ENCODE results near the gene SLC12A2.

Gene SLC12A2

GRCh38 chr5:128109766-128110165, 26.2 kb downstream of the SLC12A2 start:
- no peak for TF ChIP-seq POLR2A (IDR thresholded peaks at IDR 0.05; ENCODE audit: low read depth, low read length)
- FAIRE-seq (no peak), DNase-seq (ENCODE audit: insufficient read length, low spot score) (no peak)

DNA sequence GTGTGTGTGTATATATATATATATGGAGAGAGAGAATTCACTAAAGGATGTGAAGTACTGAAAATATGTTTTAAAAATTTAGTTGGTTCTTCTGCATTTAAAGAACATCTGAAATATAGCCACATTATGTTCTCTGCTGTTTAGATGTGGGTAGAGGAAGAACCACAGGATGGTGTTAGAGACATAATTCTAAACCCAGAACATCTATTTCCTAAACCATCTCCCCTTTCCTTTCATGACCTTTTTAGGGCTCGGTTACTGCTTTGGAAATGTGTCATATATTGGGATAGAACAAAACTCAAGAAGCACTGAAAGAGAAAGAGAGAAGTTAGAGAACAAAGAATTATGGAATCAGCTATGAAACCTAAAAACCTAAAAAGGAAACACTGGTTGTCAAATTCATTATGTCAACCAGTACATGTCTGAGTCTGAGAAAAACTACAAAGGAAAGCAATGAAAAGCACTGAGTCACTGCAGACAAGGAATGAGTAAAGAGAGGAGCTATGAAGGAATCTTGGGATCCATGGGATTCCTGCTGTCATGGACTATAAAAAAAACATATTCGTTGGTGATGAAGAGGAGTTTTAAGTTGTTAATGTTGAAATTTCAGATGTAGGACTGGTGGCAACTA, 28.4 kb downstream of the SLC12A2 start:
- peak; percentile 26 for DNase-seq (ENCODE audit: insufficient read length, low spot score)
- FAIRE-seq: peak; percentile 93
- no peak for TF ChIP-seq POLR2A (IDR thresholded peaks at IDR 0.05; ENCODE audit: low read depth, low read length)

GRCh38 chr5:128116445-128116844, 32.9 kb downstream of the SLC12A2 start:
- no peak for DNase-seq (ENCODE audit: insufficient read length, low spot score)
- TF ChIP-seq POLR2A (IDR thresholded peaks at IDR 0.05; ENCODE audit: low read depth, low read length): no peak
- no peak for FAIRE-seq

- TF ChIP-seq POLR2A (IDR thresholded peaks at IDR 0.05; ENCODE audit: low read depth, low read length): no peak
- DNase-seq (ENCODE audit: insufficient read length, low spot score) (no peak), FAIRE-seq (no peak)
Measured at GRCh38 chr5:128118214-128118613, 34.6 kb downstream of the SLC12A2 start.

DNA sequence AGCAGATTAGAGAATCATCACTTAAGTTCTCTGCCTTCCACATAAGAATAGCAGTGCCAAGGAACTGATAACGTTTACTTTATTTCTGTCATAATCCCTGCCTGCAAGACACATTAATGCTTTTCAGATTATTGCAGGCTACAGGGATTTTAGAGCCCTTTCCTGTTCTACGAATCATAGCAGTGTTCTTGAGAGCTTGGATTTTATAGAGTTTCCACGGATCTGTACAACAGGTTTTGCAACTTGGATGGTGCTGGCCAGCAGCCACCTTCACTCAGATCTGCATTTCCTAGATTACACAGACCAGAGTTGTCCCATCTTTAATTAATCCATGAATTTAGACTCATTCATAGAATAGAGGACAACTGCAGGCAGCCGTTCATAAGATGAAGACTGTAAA, 38.1 kb downstream of the SLC12A2 start:
- FAIRE-seq (no peak), DNase-seq (ENCODE audit: insufficient read length, low spot score) (no peak)
- no peak for TF ChIP-seq POLR2A (IDR thresholded peaks at IDR 0.05; ENCODE audit: low read depth, low read length)

GRCh38 chr5:128123936-128124335, 40.4 kb downstream of the SLC12A2 start:
- TF ChIP-seq POLR2A (IDR thresholded peaks at IDR 0.05; ENCODE audit: low read depth, low read length): no peak
- FAIRE-seq (no peak), DNase-seq (ENCODE audit: insufficient read length, low spot score) (no peak)

DNA sequence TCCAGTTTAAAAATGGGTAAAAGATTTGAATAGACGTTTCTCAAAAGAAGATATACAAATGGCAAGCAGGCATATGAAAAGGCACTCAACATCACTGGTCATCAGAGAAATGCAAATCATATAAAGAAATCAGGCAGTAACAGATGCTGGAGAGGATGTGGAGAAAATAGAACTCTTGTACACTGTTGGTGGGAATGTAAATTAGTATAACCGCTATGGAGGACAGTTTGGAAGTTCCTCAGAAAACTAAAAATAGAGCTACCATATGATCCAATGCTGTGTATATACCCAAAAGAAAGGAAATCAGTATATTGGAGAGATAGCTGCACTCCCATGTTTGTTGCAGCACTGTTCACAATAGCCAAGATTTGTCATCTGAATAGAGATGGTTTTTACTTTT, 42.7 kb downstream of the SLC12A2 start:
- no peak for TF ChIP-seq POLR2A (IDR thresholded peaks at IDR 0.05; ENCODE audit: low read depth, low read length)
- FAIRE-seq: no peak

GRCh38 chr5:128132499-128132898, 48.9 kb downstream of the SLC12A2 start:
- TF ChIP-seq POLR2A (IDR thresholded peaks at IDR 0.05; ENCODE audit: low read depth, low read length): no peak
- DNase-seq (ENCODE audit: insufficient read length, low spot score) (no peak), FAIRE-seq (no peak)

More for the DNA sequence above, 42.7 kb downstream of the SLC12A2 start:
- DNase-seq (ENCODE audit: insufficient read length, low spot score): no peak

GRCh38 chr5:128135286-128135685, 51.7 kb downstream of the SLC12A2 start:
- no peak for TF ChIP-seq POLR2A (IDR thresholded peaks at IDR 0.05; ENCODE audit: low read depth, low read length)
- FAIRE-seq (no peak), DNase-seq (ENCODE audit: insufficient read length, low spot score) (no peak)

- no peak for TF ChIP-seq POLR2A (IDR thresholded peaks at IDR 0.05; ENCODE audit: low read depth, low read length)
- FAIRE-seq (no peak), DNase-seq (ENCODE audit: insufficient read length, low spot score) (no peak)
Measured at GRCh38 chr5:128143911-128144310, 60.3 kb downstream of the SLC12A2 start.

- FAIRE-seq (no peak), DNase-seq (ENCODE audit: insufficient read length, low spot score) (no peak)
- TF ChIP-seq POLR2A (IDR thresholded peaks at IDR 0.05; ENCODE audit: low read depth, low read length): no peak
Measured at GRCh38 chr5:128144491-128144890, 60.9 kb downstream of the SLC12A2 start.

DNA sequence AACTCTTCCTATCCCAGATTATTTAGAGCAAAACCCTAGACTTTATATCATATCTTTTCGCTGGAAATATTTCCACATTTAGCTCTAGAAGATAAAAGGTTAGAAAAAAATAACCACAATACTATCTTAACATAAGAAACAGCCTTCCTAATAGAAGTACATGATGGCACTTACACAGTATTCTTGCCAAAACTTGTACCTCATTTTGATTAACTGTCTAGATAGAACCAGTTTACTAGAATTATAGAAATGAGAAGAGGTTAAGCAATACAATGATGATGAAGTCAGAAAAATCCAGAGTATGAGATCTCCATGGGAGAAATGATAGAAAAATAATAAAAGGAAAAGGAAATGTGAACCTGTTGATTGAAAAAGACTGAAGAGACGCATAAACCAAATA, 63.1 kb downstream of the SLC12A2 start:
- no peak for TF ChIP-seq POLR2A (IDR thresholded peaks at IDR 0.05; ENCODE audit: low read depth, low read length)
- DNase-seq (ENCODE audit: insufficient read length, low spot score): no peak
- no peak for FAIRE-seq

DNA sequence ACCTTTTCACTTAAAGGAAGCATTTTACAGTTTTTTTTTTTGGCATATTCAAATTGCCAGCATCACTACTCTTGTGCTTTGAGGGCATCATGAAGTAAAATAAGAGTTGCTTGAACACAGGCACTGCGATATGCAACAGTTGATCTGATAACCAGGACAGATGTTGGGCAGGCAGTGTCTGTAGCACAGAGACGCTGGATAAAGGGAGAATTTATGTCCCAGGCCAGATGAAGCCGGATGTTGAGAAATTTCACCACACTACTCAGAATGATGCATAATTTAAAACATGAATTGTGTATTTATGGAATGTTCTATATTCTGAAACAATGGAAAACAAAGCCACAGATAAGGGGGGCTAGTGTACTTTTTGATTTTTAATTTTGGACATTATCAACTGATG, 71.4 kb downstream of the SLC12A2 start:
- TF ChIP-seq POLR2A (IDR thresholded peaks at IDR 0.05; ENCODE audit: low read depth, low read length): no peak
- DNase-seq (ENCODE audit: insufficient read length, low spot score) (no peak), FAIRE-seq (no peak)

GRCh38 chr5:128155776-128156175, 72.2 kb downstream of the SLC12A2 start:
- no peak for DNase-seq (ENCODE audit: insufficient read length, low spot score)
- no peak for TF ChIP-seq POLR2A (IDR thresholded peaks at IDR 0.05; ENCODE audit: low read depth, low read length)
- no peak for FAIRE-seq

DNA sequence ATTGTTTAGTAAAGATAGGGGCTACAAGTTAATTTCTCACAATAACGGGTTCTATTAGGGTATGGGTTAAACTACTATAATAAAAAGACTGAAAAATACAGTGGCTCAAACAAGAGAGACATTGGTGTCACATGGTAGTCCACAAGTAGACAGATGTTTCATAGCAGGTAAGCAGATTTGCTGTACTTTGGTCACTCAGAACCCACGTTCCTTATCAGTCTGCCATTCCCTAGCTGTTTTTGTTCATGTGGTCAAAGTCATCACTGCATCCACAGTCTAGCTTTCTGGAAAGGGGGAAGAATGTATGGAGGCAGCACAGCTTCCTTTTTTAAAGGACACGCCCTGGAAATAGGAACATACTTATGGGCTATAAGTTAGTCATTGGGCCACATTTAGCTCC, 73.0 kb downstream of the SLC12A2 start:
- FAIRE-seq (no peak), DNase-seq (ENCODE audit: insufficient read length, low spot score) (no peak)
- TF ChIP-seq POLR2A (IDR thresholded peaks at IDR 0.05; ENCODE audit: low read depth, low read length): no peak

DNA sequence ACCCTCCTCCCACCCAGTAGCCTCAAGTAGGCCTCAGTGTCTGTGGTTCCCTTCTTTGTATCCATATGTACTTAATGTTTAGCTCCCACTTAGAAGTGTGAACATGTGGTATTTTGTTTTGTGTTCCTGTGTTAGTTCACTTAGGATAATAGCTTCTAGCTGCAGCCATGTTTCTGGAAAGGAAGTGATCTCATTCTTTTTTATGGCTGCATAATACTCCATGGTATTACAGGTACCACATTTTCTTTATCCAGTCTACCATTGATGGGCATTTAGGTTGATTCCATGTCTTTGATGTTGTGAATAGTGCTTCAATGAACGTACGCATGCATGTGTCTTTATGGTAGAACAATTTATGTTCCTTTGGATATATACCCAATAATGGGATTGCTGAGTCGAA, 74.8 kb downstream of the SLC12A2 start:
- no peak for FAIRE-seq
- no peak for DNase-seq (ENCODE audit: insufficient read length, low spot score)
- no peak for TF ChIP-seq POLR2A (IDR thresholded peaks at IDR 0.05; ENCODE audit: low read depth, low read length)
